Epithelial cell of proximal tubule (primary cell): Measurements from ENCODE around the gene STX18. TPM values are rescaled to one million over a fixed set of nuclear protein-coding genes. Genes with fewer than 3 reads are reported as not detected.

Experiments
- DNase-seq: peaks from one replicate; pipeline ENCODE4 v3.0.0-alpha.2; 2011; ENCODE audit warnings: low read depth
- H3K4me3 ChIP-seq: 2 replicates; pipeline ENCODE4 v1.5.1; 2011; ENCODE audit warnings: low read depth, mild to moderate bottlenecking, low read length
- total RNA-seq: library from RNA; depleted of rRNA; stranded (reverse); fragments of >200 nt; gene quantifications from 2 replicates; pipeline ENCODE4 v1.2.3, GENCODE V29; 2015
- TF ChIP-seq, protein P1 (sequence below): conservative IDR thresholded peaks from 2 replicates; pipeline ENCODE4 v1.5.1; 2012; ENCODE audit warnings: low read depth, mild to moderate bottlenecking, low read length

The STX18 gene
- total RNA-seq, 1 donor from 2014 or later, result 30.0 TPM

GRCh38 chr4:4387531-4388310 lies 154.1 kb downstream of the STX18 start:
- H3K4me3 ChIP-seq, result peak overlapping the region; percentile 45
- no peak for DNase-seq
- TF ChIP-seq, protein P1, sequence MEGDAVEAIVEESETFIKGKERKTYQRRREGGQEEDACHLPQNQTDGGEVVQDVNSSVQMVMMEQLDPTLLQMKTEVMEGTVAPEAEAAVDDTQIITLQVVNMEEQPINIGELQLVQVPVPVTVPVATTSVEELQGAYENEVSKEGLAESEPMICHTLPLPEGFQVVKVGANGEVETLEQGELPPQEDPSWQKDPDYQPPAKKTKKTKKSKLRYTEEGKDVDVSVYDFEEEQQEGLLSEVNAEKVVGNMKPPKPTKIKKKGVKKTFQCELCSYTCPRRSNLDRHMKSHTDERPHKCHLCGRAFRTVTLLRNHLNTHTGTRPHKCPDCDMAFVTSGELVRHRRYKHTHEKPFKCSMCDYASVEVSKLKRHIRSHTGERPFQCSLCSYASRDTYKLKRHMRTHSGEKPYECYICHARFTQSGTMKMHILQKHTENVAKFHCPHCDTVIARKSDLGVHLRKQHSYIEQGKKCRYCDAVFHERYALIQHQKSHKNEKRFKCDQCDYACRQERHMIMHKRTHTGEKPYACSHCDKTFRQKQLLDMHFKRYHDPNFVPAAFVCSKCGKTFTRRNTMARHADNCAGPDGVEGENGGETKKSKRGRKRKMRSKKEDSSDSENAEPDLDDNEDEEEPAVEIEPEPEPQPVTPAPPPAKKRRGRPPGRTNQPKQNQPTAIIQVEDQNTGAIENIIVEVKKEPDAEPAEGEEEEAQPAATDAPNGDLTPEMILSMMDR, result no peak

DNA sequence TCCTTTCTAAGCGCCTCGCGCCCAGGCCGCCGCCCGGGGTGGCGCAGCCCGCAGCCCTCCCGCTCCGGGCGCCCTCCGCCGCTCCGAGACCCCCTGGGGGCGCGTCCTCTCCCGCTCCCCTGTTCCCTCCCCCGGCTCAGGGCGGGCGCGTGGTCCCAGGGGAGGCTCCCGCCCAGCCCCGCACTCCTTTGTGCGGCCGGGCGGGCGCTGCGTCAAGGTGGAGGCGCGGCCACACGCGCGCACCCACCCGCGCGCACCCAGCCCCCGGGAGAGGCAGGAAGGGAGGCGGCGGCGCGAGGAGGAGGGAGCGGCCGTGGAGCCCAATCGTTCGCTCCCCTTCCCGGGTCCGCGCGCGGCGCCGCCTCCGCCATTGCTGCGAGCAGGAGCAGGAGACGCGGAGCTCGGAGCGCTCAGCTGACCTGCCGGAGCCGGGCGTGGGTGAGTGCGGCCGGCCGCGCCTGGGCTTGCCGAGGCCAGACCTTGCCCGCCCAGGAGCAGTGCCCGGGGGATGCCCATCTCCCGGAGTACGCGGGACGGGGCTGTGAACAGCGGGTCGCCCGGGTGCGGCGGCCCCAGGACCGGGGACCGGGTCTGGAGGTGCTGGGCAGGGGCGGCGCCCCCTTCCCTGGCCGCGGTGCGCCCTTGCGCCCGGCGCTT lies 155.0 kb downstream of the STX18 start, which contains the start of gene NSG1:
Gene NSG1, plus strand, starts transcription at position 367 of the 657 bp plus-strand sequence. CDS start 528 bp downstream, outside the sequence.
- TF ChIP-seq, protein P1, result no peak
- DNase-seq, result no peak
- H3K4me3 ChIP-seq, result peak within 1 kb of the TSS; percentile 45

DNA sequence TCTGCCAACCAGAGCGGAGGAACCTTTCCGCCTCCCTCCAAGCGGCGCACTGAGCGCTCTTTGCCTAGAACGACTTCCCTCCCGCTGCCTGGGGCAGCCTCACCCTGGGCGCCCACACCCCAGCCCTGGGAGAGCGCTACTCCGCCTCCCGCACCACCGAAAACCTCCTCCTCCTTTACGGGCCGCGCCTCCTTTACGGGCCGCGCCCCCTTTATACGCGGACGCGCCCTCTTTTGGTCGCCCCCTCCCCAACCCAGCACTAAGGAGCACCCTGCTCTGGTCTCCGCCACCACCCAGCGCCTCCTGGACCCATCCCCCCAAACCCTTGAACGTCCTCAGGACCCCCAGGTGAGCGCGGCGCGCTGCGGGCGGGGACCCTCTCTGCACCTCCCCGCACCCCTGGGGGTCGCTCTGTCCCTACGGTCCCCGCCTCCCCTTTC lies 155.5 kb downstream of the STX18 start:
- no peak for DNase-seq
- peak overlapping the region; percentile 45 for H3K4me3 ChIP-seq
- TF ChIP-seq, protein P1, result no peak

DNA sequence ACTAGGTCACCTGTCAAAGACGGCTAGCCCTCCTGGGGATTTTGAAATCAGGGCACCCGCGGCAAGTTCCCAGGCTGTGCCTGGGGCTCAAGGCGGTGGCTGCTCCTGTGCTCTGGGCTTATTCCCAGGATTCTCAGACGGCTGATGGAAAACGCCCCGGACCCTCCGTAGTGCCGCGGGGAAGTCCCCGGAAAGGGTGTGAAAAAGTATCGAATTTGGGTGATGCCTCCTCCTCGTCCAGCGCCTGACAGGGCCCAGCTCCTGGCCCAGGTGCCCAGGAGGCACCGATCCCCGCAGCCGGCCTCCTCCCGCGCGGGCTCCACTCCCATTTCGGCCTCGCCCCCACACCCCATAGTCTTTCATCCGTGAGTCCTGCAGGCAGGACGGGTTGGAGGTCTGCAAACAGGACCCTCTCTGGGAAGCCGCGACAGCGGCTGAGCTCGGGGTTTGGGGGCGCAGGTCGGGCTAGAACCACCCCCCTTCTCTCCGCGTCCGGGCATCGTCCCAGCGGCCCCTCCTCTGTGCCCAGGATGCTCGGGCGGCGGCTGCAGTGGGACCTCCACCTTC lies 156.0 kb downstream of the STX18 start:
- H3K4me3 ChIP-seq, result peak overlapping the region; percentile 45
- DNase-seq, result no peak
- TF ChIP-seq, protein P1, result no peak

DNA sequence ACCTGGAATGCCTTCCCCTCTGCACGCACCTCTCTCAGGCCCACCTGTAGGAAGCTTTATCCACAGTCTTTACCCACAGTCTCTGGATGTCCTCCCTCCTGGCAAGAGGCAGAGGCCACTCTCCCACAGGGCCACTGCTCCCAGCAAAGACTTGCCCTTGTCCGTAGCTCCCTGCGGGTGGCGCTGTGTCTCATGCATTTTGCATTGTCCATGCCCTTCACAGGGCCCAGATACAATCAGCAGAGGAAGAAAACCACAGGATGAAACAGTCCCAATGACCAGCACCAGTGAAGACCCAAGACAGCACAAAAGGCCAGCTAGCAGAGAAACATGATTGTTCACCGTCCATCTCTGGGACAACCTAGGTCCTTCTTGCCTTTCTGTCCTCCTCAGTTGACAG lies 157.0 kb downstream of the STX18 start:
- no peak overlapping the region for H3K4me3 ChIP-seq
- DNase-seq, result no peak
- TF ChIP-seq, protein P1, result peak; percentile 63

DNA sequence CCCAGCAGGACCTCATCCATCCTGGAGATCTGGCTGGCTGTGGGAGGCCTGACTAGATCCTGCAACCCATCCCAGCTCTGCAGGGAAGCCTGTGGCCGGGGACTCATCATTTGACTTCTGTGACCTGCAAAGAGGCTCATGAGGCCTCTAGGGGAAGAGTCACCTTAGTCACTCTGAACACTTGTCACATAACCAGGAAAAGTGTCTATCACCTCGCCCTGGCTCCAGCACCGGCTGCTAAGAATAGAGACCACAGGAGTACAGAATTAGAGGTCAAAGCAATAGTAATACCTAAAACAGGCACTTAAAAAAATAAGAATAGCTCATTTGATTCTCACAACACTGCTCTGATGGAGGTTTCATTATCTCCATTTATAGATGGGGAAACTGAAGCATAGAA lies 158.8 kb downstream of the STX18 start:
- DNase-seq, result no peak
- H3K4me3 ChIP-seq, result no peak overlapping the region
- TF ChIP-seq, protein P1, result no peak
